ENCODE measurements around the gene RALGPS1.
A peak's percentile ranks its signal among the peaks of the same experiment; 100 is the strongest.

RALGPS1 gene

GRCh38 chr9:126956917-126957686 lies 42.5 kb downstream of the RALGPS1 start:
- peak; percentile 50 for DNase-seq

DNA sequence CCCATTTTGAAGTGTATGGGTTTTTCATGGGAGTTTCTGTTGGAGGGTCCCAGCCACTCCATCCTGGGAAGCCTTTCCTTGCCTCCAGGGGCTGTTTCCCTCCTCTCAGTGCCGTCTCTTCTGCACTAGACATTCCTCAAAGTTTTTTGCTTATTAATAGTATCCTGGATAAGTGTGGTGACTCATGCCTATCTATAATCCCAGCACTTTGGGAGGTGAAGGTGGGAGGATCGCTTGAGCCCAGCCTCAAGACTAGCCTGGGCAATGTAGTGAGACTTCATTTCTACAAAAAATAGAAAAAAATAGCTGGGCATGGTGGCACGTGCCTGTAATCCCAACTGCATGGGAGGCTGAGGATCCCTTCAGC lies 43.1 kb downstream of the RALGPS1 start:
- peak; percentile 60 for DNase-seq

DNA sequence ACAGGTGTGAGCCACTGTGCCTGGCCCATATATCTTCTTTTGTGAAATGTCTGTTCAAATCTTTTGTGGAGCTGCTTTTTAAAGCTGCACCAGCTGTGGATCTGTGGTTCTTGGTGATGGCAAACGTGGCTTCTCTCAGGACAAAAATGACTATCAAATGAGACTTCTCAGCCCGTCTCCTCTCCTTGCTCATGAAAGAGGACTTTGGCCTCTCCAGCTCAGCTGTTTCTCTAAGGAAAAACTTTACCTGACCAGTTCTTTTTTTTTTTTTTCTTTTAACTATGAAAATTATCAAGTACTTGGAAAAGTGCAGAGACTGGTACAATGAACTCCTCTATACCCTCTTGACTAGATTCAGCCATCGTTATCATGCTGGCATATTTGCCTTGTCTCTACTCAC lies 44.8 kb downstream of the RALGPS1 start:
- no peak for DNase-seq

- no peak for DNase-seq
Measured at GRCh38 chr9:126959917-126960316, 45.3 kb downstream of the RALGPS1 start.

GRCh38 chr9:126962336-126962735 lies 47.8 kb downstream of the RALGPS1 start:
- no peak for DNase-seq

- no peak for DNase-seq
Measured at GRCh38 chr9:126965077-126965476, 50.5 kb downstream of the RALGPS1 start.

- peak; percentile 46 for DNase-seq
Measured at GRCh38 chr9:126965541-126966428, 51.2 kb downstream of the RALGPS1 start.

DNA sequence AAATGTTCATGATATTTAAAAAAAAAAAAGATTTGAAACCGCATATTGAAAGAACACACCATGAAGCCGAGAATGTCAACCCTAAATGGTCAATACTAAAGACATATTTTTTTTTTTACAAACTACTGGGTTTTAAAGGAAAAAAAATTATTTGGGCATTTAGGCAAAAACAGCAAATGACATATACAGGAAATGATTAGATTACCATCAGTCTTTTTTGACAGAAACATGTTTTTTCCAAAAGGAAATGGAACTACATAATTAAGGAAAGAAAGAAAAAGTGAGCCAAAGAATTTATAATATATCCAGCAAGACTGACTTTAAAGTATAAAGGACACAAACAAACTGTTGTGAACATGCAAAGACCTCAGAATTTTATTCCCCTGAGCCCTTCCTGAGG lies 56.7 kb downstream of the RALGPS1 start:
- DNase-seq, result no peak

GRCh38 chr9:126973651-126974529 lies 59.3 kb downstream of the RALGPS1 start:
- DNase-seq, result no peak

DNA sequence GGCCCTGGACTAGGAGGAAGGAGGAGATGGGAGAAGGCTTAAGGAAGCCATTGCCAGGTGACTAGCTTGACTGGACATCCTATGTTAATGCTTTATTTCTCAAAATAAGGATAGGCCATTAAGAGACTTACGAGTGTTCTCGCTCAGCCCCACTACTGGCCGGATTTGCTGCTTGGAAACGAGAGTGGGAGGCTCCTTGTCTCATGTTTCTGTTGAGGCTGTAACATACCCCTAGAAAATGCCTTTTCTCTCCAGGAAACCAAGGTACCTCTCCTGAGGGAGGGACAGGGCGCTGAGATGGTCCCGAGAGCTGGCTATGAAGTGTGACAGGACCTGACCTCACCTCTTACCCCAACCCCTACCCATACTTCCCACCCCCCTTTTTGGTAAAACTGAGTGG lies 60.0 kb downstream of the RALGPS1 start:
- no peak for DNase-seq

DNA sequence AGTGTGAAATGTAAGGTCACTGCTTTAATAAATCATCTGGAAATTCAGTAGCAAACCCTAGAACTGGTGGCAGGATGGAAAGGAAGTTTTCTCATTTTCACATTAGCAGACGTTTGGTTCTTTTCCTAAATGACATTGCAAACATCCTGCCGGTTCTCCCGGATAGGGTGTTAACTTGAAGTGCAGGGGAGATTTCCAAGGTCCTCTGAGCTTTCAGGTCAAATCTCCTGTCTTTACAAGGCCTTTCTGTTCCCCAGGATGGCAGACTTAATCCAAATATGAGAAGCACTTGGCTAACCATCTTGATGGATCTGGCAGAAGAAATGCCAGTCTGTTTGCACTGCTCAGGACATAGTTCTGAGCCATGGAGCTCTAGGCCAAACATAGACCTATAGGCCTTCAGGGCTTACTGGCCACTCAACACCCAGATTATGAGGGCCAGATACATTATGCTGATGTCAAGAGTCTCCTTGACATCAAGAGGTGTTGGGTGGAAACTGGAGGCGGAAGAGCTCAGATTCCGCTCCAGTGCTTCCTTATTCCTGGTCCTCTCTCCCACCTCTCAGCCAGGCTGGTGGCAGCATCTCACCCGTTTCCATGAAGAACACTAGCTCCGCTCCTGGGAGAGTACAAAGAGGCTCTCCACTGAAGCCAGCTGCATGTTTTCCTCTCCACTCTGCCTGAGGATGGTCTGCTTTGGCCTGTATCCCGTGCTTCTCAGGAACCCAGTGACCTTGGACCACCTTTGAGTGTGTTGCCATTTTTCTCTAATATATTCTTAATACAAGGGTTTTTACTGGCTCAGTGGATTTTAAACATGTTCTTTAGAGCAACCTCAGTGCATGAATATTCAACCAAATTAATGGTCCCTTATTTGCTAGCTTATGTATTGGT lies 61.0 kb downstream of the RALGPS1 start:
- DNase-seq, result no peak

DNA sequence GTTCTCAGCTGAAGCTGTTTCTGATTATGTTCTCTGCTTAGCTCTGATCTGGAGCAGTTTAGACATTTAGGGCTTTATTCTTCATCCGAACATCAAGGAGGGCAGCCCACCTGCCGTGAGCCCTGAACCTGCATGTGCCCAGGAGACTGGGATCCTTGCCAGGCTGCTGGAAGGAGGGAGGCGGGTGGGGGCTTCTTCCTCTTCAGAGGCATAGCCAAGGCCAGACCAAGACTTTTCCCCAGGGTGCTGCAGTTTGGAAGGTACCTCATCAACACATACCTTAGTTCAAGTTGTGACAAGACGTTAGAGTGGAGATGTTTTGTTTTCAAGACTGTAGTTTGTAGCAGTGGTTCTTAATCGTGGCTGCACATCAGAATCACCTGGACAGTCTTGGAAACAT lies 64.9 kb downstream of the RALGPS1 start:
- DNase-seq, result no peak

- DNase-seq, result no peak
Measured at GRCh38 chr9:126980231-126980630, 65.6 kb downstream of the RALGPS1 start.

GRCh38 chr9:126981218-126981617 lies 66.6 kb downstream of the RALGPS1 start:
- DNase-seq, result no peak

GRCh38 chr9:126982215-126983002 lies 67.8 kb downstream of the RALGPS1 start:
- DNase-seq, result no peak

GRCh38 chr9:126983767-126984166 lies 69.2 kb downstream of the RALGPS1 start:
- DNase-seq, result no peak

DNA sequence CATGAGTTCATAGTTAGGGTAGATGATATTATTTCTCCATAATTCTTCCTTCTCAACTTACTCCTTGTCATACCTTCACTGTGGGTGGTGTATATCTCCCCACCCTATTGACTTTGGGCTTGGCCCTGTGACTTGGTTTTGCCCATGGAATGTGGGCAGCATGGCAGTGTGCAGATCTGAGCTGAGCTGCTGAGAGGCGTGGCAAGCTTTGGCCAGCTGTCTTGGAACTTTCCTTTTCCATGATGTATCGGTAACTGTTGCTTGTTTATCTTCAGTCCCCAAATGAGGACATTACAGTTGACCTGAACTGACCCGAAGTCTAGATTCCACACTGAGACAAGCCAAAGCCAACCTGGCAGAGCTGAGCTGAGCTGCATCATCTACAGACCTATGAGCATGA lies 70.4 kb downstream of the RALGPS1 start:
- DNase-seq, result no peak

- peak; percentile 49 for DNase-seq
Measured at GRCh38 chr9:126985870-126986498, 71.4 kb downstream of the RALGPS1 start.

DNA sequence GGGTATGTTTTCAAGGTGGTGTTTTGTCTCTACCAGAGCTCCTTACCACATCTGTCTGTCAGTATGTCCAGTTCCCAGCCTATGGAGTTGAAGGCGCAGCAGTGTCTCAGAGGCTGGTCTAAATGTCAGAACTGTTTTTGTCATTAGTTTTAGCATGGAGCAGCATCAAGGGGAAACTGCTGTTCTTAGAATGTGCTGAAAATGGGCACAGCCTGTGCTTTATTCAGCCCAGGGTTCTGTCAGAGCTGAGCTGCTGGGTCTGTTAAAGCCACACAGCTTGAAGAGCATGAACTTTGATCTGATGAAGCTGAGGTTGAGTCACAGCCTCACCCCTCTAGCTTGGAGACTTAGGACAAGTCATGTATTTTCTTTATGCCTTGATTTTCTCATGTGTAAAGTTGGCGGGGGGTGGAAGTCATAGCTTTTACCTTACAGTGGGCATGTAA lies 71.9 kb downstream of the RALGPS1 start:
- no peak for DNase-seq

DNA sequence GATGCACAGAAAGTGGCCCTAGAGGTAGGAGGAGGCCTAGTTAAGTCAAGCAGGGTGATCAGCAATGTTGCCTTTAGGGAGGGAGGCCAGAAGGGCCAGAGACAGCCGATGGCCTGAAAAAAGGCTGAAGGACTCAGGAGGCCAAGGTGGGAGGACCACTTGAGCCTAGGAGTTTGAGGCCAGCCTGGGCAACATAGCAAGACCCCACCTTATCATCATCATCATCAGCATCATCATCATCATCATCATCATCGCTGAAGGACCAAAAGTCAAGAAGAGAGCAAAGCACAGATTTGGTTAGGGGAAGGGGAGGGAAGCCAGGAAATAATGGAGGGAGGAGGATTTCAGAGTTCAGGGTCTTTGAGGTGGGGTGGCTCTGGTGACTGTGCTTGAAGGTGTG lies 74.3 kb downstream of the RALGPS1 start:
- DNase-seq, result no peak

Measured in EL (cell line).